GDM1 (cell line): ENCODE results near the gene COPE.
"Not testable (repeated sequence)": the region's sequence is repeated elsewhere in the genome, so short reads cannot be mapped to it uniquely, and the experiment has no call there.

ENCODE experiments used
- DNase-seq: peaks from one replicate; lab custom pipeline; 2025; lab: John Stamatoyannopoulos, UW

COPE gene

GRCh38 chr19:18908917-18909619, 10.1 kb downstream of the COPE start:
- no peak for DNase-seq

- no peak for DNase-seq
These were observed 12.3 kb downstream of the COPE start for GRCh38 chr19:18906605-18907519.

GRCh38 chr19:18905513-18906236, 13.5 kb downstream of the COPE start:
- DNase-seq: no peak

GRCh38 chr19:18905058-18905456, 14.1 kb downstream of the COPE start:
- DNase-seq: no peak

- DNase-seq: no peak
These were observed 14.7 kb downstream of the COPE start for GRCh38 chr19:18904334-18905057.

GRCh38 chr19:18903156-18904037, 15.8 kb downstream of the COPE start:
- no peak for DNase-seq

GRCh38 chr19:18902519-18902918, 16.7 kb downstream of the COPE start:
- DNase-seq: not testable (repeated sequence)

GRCh38 chr19:18901491-18901890, 17.7 kb downstream of the COPE start:
- no peak for DNase-seq

GRCh38 chr19:18900700-18901481, 18.3 kb downstream of the COPE start:
- DNase-seq: no peak

GRCh38 chr19:18899624-18900560, 19.3 kb downstream of the COPE start:
- DNase-seq: no peak

- no peak for DNase-seq
These were observed 20.4 kb downstream of the COPE start for GRCh38 chr19:18898607-18899408.

- DNase-seq: no peak
These were observed 21.0 kb downstream of the COPE start for GRCh38 chr19:18898081-18898606.

- no peak for DNase-seq
These were observed 21.8 kb downstream of the COPE start for GRCh38 chr19:18897094-18898029.

- DNase-seq: no peak
These were observed 22.8 kb downstream of the COPE start for GRCh38 chr19:18896421-18896841.

- DNase-seq: no peak
These were observed 23.3 kb downstream of the COPE start, which contains the start of gene CERS1 for GRCh38 chr19:18895824-18896341. Gene CERS1 (minus strand): TSS chr19:18896158. CDS start chr19:18896072, 86 bp downstream.
